Colonic mucosa (tissue), 4 donors: Measurements from ENCODE around the gene MAPK4. TPM values are rescaled to one million over a fixed set of nuclear protein-coding genes. Genes with fewer than 3 reads are reported as not detected.
"Not testable (repeated sequence)": the region's sequence is repeated elsewhere in the genome, so short reads cannot be mapped to it uniquely, and the experiment has no call there.

ENCODE experiments used
- DNase-seq: peaks from one replicate; pipeline ENCODE4 v3.0.0-alpha.2; 2020
- H3K27ac ChIP-seq: fragments of 200-600 bp; one replicate; pipeline ENCODE4 v1.8.0; 2021
- H3K27me3 ChIP-seq: fragments of 200-600 bp; one replicate; pipeline ENCODE4 v1.8.0; 2021
- H3K36me3 ChIP-seq: fragments of 200-600 bp; one replicate; pipeline ENCODE4 v1.8.0; 2021
- H3K4me1 ChIP-seq: fragments of 200-600 bp; one replicate; pipeline ENCODE4 v1.8.0; 2021; ENCODE audit warnings: mild to moderate bottlenecking
- H3K4me3 ChIP-seq: fragments of 200-600 bp; one replicate; pipeline ENCODE4 v1.8.0; 2021
- H3K9ac ChIP-seq, 2 donors: one replicate each; pipeline ENCODE4 v1.7.0; 2013; ENCODE audit warnings: control low read depth in 2 of 2, low read depth in 2 of 2, low read length in 2 of 2
- H3K9me3 ChIP-seq: fragments of 200-600 bp; one replicate; pipeline ENCODE4 v1.8.0; 2021
- intact Hi-C: fragments of 100-400 bp; cut with DNase I; formaldehyde crosslinking; loops from one replicate; pipeline ENCODE4 v1.14.1; 2022
- total RNA-seq, 2 donors: library from RNA; stranded (reverse); fragmentation: NEBNext Ultra II Directional in 1 of 2; extraction: Animal tissue kit (Norgen Biotek cat#: 25700) in 1 of 2; gene quantifications; one replicate each; pipeline ENCODE4 v1.2.1, GENCODE V29; 2021
- TF ChIP-seq, protein P1 (sequence below): fragments of 200-600 bp; IDR thresholded peaks from one replicate; pipeline ENCODE4 v1.8.0; 2022; ENCODE audit warnings: antibody characterized with exemption, mild to moderate bottlenecking
- donor health status: healthy.
- donor health status: DM: no; HTN: no; CAD: no.
- donor health status: DM: no; HTN: no; CAD: no.

The MAPK4 gene
- total RNA-seq, 2 donors from 2014 or later = 0.27 to 1.8 TPM

DNA sequence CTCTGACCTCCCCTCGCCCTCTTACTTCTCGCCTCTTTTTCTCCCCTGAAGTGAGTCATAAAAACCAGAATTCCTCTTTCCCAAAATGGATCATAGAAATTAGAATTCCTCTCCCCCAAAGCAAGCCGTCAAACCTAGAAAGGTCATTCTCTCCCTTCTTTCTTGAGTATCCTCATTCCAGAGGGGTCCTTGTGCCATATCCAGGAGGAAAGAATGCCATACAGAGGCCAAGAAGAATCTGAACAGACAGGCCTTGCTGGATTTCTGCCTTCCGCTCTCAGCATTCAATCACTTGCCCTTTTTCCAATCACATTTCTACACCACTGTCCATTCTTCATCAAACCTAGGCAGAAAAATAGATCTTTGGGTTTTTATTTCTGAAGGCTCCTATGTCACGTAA is 31.1 kb upstream of the MAPK4 start:
- H3K27me3 ChIP-seq = no peaks in the 10 kb centered on the region
- TF ChIP-seq, protein P1, sequence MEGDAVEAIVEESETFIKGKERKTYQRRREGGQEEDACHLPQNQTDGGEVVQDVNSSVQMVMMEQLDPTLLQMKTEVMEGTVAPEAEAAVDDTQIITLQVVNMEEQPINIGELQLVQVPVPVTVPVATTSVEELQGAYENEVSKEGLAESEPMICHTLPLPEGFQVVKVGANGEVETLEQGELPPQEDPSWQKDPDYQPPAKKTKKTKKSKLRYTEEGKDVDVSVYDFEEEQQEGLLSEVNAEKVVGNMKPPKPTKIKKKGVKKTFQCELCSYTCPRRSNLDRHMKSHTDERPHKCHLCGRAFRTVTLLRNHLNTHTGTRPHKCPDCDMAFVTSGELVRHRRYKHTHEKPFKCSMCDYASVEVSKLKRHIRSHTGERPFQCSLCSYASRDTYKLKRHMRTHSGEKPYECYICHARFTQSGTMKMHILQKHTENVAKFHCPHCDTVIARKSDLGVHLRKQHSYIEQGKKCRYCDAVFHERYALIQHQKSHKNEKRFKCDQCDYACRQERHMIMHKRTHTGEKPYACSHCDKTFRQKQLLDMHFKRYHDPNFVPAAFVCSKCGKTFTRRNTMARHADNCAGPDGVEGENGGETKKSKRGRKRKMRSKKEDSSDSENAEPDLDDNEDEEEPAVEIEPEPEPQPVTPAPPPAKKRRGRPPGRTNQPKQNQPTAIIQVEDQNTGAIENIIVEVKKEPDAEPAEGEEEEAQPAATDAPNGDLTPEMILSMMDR = no peak
- no peaks in the 10 kb centered on the region for H3K4me1 ChIP-seq
- H3K9me3 ChIP-seq = no peaks in the 10 kb centered on the region
- no peak overlapping the region for H3K27ac ChIP-seq
- intact Hi-C loops = no loop called here
- DNase-seq = no peak
- H3K36me3 ChIP-seq = no peaks in the 10 kb centered on the region
- no peak overlapping the region for H3K9ac ChIP-seq
- H3K4me3 ChIP-seq = no peak overlapping the region

DNA sequence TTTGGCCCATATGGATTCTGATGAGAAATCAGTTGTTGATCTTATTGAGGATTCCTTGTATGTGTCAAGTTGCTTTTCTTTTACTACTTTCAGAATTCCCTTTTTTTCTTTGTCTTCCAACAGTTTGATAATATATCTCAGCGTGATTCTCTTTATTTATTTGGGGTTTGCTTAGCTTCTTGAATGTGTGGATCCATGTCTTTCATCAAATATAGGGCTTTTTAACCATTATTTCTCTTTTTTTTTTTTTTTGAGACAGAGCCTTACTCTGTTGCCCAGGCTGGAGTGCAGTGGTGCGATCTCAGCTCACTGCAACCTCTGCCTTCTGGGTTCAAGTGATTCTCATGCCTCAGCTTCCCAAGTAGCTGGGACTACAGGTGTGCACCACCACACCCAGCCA is 26.1 kb upstream of the MAPK4 start:
- H3K9ac ChIP-seq, H3K4me3 ChIP-seq, H3K27ac ChIP-seq, H3K4me1 ChIP-seq, DNase-seq, H3K36me3 ChIP-seq, H3K27me3 ChIP-seq, H3K9me3 ChIP-seq, intact Hi-C loops: not testable (repeated sequence)

DNA sequence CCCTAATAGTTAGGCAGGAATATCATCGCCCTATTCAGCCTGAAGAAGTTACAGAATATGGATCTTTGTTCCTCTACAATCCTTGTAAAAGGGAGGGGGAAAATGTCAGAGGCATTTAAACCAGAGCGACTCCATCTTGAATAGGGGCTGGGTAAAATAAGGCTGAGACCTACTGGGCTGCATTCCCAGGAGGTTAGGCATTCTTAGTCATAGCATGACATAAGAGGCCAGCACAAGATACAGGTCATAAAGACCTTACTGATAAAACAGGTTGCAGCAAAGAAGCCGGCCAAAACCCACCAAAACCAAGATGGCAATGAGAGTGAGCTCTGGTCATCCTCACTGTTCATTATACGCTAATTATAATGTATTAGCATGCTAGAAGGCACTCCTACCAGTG is 15.4 kb upstream of the MAPK4 start:
- H3K9me3 ChIP-seq, intact Hi-C loops, DNase-seq, H3K9ac ChIP-seq, H3K4me3 ChIP-seq, H3K27me3 ChIP-seq, H3K4me1 ChIP-seq, H3K27ac ChIP-seq, H3K36me3 ChIP-seq: not testable (repeated sequence)

DNA sequence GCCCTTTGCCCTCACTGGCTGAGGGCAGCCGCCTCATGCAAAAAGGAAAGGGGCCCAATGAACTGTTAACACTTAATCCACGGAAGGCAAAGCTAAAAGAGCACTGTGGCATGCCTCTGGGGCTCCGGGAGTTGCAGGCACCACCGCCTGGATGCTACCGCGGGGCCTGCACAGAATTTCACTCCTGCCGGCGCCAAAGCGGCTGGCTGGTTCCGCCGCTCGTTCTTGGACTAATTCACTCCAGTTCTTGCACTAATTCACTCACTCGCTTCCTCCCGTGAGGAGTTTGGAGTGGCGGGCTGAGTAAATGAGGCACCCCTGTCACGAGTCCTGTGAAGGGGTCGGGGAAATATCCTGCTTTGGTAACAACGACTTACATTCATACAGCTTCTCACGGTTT is 14.0 kb upstream of the MAPK4 start:
- H3K9ac ChIP-seq = no peak overlapping the region
- TF ChIP-seq, protein P1 = no peak
- no peaks in the 10 kb centered on the region for H3K27me3 ChIP-seq
- H3K9me3 ChIP-seq = no peaks in the 10 kb centered on the region
- intact Hi-C loops = no loop called here
- no peak for DNase-seq
- H3K4me1 ChIP-seq = no peaks in the 10 kb centered on the region
- H3K36me3 ChIP-seq = no peaks in the 10 kb centered on the region
- no peak overlapping the region for H3K27ac ChIP-seq
- no peak overlapping the region for H3K4me3 ChIP-seq

DNA sequence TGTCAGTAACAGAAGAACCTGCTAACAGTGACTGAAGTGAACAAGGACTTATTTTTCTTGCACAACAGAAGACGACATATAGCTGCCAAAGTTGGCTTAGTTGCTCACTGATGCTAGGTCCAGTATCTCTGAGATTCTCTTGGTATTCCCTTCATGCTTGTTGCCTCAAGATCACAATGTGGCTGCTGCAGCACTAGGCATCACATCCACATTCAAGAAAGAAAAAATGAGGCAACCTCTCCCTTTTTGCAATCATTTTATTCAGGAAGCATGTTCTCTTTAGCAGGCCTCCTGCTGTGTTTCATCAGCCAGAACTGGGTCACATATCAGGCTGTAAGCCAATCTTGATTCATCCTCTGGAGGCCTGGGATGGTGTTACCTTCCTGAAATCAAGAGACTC is 11.7 kb upstream of the MAPK4 start:
- no peak overlapping the region for H3K27ac ChIP-seq
- intact Hi-C loops = no loop called here
- TF ChIP-seq, protein P1 = no peak
- no peaks in the 10 kb centered on the region for H3K36me3 ChIP-seq
- no peak overlapping the region for H3K9ac ChIP-seq
- no peak for DNase-seq
- no peaks in the 10 kb centered on the region for H3K9me3 ChIP-seq
- no peak overlapping the region for H3K4me3 ChIP-seq
- H3K4me1 ChIP-seq = no peaks in the 10 kb centered on the region
- H3K27me3 ChIP-seq = no peaks in the 10 kb centered on the region

DNA sequence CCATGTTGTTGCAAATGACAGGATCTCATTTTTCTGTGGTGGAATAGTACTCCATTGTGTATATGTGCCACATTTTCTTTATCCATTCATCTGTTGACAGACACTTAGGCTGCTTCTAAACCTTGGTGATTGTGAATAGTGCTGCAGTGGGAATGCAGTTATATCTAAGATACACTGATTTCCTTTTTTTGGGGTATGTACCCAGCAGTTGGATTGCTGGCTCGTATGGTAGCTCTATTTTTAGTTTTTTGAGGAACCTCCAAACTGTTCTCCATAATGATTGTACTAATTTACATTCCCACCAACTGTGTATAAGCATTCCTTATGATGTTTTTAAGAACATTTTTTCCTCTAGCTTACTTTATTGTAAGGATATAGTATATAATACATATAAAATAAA is 8.2 kb upstream of the MAPK4 start:
- H3K4me3 ChIP-seq, H3K9ac ChIP-seq, H3K27me3 ChIP-seq, H3K9me3 ChIP-seq, intact Hi-C loops, DNase-seq, H3K4me1 ChIP-seq, H3K27ac ChIP-seq, H3K36me3 ChIP-seq: not testable (repeated sequence)

DNA sequence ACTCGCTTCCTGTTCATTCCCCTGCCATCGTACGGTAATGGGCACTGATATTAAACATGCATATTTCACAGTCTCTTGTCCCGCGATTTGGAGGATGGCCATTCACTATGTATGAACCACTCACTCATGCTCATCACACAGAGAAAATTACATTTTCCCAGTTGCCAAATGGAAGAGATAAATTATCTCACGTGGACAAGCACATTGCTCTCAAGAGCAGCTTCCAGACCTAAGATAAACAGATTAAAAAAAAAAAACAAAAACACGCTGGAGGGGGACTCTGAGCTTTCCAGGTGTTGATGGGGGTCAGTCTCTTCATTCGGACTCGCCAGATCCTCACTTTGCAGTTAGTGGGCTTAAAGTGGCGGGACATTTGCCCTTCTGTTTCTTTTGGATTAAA is 1.7 kb upstream of the MAPK4 start:
- intact Hi-C loops = no loop called here

More for the DNA sequence above, 1.7 kb upstream of the MAPK4 start:
- no peaks in the 10 kb centered on the region for H3K4me1 ChIP-seq
- peaks cover 42% of the 10 kb centered on the region for H3K27me3 ChIP-seq
- H3K9ac ChIP-seq = no peak overlapping the region
- no peak overlapping the region for H3K4me3 ChIP-seq
- no peak for DNase-seq
- H3K9me3 ChIP-seq = no peaks in the 10 kb centered on the region
- H3K36me3 ChIP-seq = no peaks in the 10 kb centered on the region
- no peak overlapping the region for H3K27ac ChIP-seq
- TF ChIP-seq, protein P1 = no peak
